Activated CD8-positive, alpha-beta T cell treated with anti-CD3 and anti-CD28 coated beads, Interleukin-2, amount 10 ng/mL, durations not matched to agents 7 days and 5 days (primary cell): ENCODE measurements around the gene APOBEC2. TPM values are rescaled to one million over a fixed set of nuclear protein-coding genes. Genes with fewer than 3 reads are reported as not detected.
"Not testable (repeated sequence)": the region's sequence is repeated elsewhere in the genome, so short reads cannot be mapped to it uniquely, and the experiment has no call there.

ENCODE experiments used
- ATAC-seq: fragments of 150-1000 bp; cut with Tn5 transposase; one replicate; pipeline ENCODE4 v1.10.0; 2021; ENCODE audit warnings: moderate library complexity
- CTCF ChIA-PET: fragments of 350-600 bp; sonication (Branson Sonifier 250); formaldehyde crosslinking; loops from one replicate; lab custom pipeline; 2021; ENCODE audit warnings: antibody characterized with exemption; lab: Charles Lee
- POLR2A ChIA-PET: fragments of 350-600 bp; sonication (Branson Sonifier 250); formaldehyde crosslinking; loops from one replicate; lab custom pipeline; 2021; ENCODE audit warnings: antibody characterized with exemption; lab: Charles Lee
- DNase-seq: peaks from one replicate; pipeline ENCODE4 v3.0.0-alpha.2; 2020
- H3K27ac Mint-ChIP-seq: one replicate; pipeline ENCODE4 v1.8.0; 2021; ENCODE audit warnings: mild to moderate bottlenecking, mixed read lengths
- H3K27me3 Mint-ChIP-seq: one replicate; pipeline ENCODE4 v1.8.0; 2021; ENCODE audit warnings: low read depth, mixed read lengths
- H3K36me3 Mint-ChIP-seq: one replicate; pipeline ENCODE4 v1.8.0; 2021; ENCODE audit warnings: low read depth, mixed read lengths
- H3K4me1 Mint-ChIP-seq: one replicate; pipeline ENCODE4 v1.8.0; 2021; ENCODE audit warnings: low read depth, mixed read lengths
- H3K4me3 Mint-ChIP-seq: one replicate; pipeline ENCODE4 v1.8.0; 2021; ENCODE audit warnings: mild to moderate bottlenecking, mixed read lengths
- H3K9me3 Mint-ChIP-seq: one replicate; pipeline ENCODE4 v1.8.0; 2022; ENCODE audit warnings: mixed read lengths; ENCODE audit not compliant: insufficient read depth
- total RNA-seq, 2 experiments: library from RNA; stranded (reverse); gene quantifications; one replicate each; pipeline ENCODE4 v1.2.3, GENCODE V29; 2021

APOBEC2 gene
- total RNA-seq = not detected

DNA sequence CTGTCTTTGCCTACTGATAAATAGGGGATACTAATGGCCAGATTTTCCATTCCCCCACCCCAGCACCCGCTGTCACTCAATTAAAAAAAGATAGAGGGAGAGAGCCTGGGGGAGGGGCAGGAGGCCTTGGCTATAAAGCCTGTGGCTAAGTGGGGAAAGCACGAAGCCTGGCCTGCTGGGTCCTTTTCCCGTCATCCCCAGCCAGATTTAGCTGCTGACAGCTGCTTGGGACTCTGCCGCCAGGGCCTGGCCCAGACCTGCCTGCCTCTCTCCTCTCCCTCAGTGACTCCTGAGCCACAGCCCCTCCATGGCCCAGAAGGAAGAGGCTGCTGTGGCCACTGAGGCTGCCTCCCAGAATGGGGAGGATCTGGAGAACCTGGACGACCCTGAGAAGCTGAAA, at the start of gene APOBEC2:
APOBEC2 (plus strand) TSS at position 162 of the 400 bp plus-strand sequence; CDS start at position 308, 146 bp downstream.
- no peak within 1 kb of the TSS for H3K4me3 Mint-ChIP-seq
- peaks cover 8% of the 10 kb centered on the region for H3K36me3 Mint-ChIP-seq
- peak within 1 kb of the TSS; percentile 89 for H3K27ac Mint-ChIP-seq
- ChIA-PET CTCF (interaction anchor here (0.9 to 5.7 kb wide), 6 partner anchors 8 to 129 kb away, joined by 4 to 35 read pairs (median 6); partner anchors contain the start of gene UNC5CL), POLR2A (interaction anchor here (0.7 to 1.3 kb wide), 4 partner anchors 11 to 25 kb away, joined by 3 to 5 read pairs (median 4); partner anchors contain the start of gene TSPO2)
- DNase-seq (no peak), ATAC-seq (no peak)
- peaks cover 21% of the 10 kb centered on the region for H3K4me1 Mint-ChIP-seq
- H3K27me3 Mint-ChIP-seq = no peaks in the 10 kb centered on the region
- no peaks in the 10 kb centered on the region for H3K9me3 Mint-ChIP-seq

DNA sequence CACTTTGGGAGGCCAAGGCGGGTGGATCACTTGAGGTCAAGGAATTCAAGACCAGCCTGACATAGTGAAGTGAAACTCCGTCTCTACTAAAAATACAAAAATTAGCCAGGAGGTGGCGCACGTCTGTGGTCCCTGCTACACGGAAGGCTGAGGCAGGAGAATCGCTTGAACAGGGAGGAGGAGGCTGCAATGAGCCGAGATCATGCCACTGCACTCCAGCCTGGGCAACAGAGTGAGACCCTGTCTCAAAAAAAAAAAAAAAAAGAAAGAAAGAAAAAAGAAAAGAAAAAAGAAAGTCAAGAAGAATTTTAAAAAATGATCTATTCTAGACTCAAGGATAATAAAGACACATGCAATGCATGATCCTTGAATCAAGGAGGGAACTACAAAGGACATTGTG, 46.8 kb upstream of the APOBEC2 start:
- CTCF ChIA-PET = interaction anchor here (1.0 kb wide), 1 partner anchor 22 kb away, joined by 3 read pairs; no protein-coding TSS in a partner anchor
- H3K9me3 Mint-ChIP-seq, H3K36me3 Mint-ChIP-seq, H3K27ac Mint-ChIP-seq, H3K4me3 Mint-ChIP-seq, H3K4me1 Mint-ChIP-seq, POLR2A ChIA-PET: not testable (repeated sequence)
- peaks cover 28% of the 10 kb centered on the region for H3K27me3 Mint-ChIP-seq
- ATAC-seq = peak; percentile 86
- DNase-seq = peak; percentile 75

DNA sequence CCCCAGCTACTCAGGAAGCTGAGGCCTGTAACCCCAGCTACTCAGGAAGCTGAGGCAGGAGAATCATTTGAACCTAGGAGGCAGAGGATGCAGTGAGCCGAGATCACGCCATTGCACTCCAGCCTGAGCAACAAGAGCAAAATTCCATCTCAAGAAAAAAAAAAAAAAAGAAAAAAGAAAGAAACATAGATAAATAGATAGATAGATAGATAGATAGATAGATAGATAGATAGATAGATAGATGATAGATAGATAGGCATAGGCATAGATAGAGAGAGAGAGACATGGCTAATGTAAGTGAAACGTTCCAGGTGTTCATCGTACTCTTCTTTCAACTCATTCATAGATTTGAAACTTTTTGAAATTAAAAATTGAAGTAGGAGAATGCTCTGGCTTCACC, 46.0 kb upstream of the APOBEC2 start:
- H3K4me1 Mint-ChIP-seq, POLR2A ChIA-PET, H3K36me3 Mint-ChIP-seq, H3K27ac Mint-ChIP-seq, H3K4me3 Mint-ChIP-seq, DNase-seq, H3K9me3 Mint-ChIP-seq, ATAC-seq: not testable (repeated sequence)
- peaks cover 23% of the 10 kb centered on the region for H3K27me3 Mint-ChIP-seq
- CTCF ChIA-PET = interaction anchor here (1.0 kb wide), 1 partner anchor 21 kb away, joined by 3 read pairs; no protein-coding TSS in a partner anchor

DNA sequence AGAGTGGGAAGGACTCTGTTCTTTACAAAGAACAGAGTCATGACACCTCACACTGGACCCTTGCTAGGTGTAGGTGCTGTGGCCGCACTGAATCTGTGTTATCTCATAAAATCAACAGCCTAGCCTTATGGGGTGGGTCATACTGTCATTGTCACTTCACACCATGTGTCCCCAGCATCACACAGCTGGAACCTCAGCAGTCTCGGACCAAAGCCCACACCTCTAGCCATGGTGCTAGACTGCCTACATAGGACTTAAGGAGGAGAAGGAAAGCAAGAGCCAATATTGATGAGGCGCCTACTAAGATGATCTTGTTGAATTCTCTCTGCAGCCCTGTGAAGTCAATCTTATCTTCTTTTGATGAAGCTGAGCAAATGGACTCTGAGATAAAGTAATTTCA, 45.0 kb upstream of the APOBEC2 start:
- peaks cover 20% of the 10 kb centered on the region for H3K27me3 Mint-ChIP-seq
- POLR2A ChIA-PET = no interaction called here
- no peak overlapping the region for H3K4me3 Mint-ChIP-seq
- no peak for ATAC-seq
- no peak overlapping the region for H3K27ac Mint-ChIP-seq
- no peaks in the 10 kb centered on the region for H3K36me3 Mint-ChIP-seq
- CTCF ChIA-PET = interaction anchor here (1.1 to 3.5 kb wide), 2 partner anchors 20 to 31 kb away, joined by 3 to 18 read pairs; partner anchors contain the start of gene UNC5CL
- peaks cover 2% of the 10 kb centered on the region for H3K4me1 Mint-ChIP-seq
- DNase-seq = no peak
- H3K9me3 Mint-ChIP-seq = no peaks in the 10 kb centered on the region

DNA sequence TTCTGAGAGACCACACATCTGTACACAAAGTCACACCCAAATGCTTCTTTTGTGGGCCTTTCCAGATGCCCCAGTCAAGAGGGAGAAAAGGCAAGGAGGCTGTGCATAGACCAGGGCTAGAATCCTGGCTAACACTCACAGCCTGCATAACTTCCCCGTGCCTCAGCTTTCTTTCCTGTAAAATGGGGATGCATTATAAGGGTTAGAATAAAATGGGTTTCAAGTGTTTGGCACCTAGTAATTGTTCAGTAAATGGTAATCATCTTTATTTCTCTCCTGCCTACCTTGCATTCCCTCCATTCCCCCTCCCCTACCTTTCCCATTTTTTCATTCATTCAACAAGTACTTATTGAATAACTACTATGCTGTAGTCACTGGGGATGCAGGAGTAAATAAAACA, 43.3 kb upstream of the APOBEC2 start:
- Mint-ChIP-seq H3K4me1 (peaks cover 2% of the 10 kb centered on the region), H3K4me3 (no peak overlapping the region), H3K27ac (no peak overlapping the region), H3K9me3 (no peaks in the 10 kb centered on the region), H3K27me3 (peaks cover 11% of the 10 kb centered on the region), H3K36me3 (no peaks in the 10 kb centered on the region)
- DNase-seq (no peak), ATAC-seq (no peak)
- POLR2A ChIA-PET = no interaction called here
- CTCF ChIA-PET = interaction anchor here (1.6 to 3.5 kb wide), 2 partner anchors 18 to 56 kb away, joined by 4 to 18 read pairs; no protein-coding TSS in a partner anchor

DNA sequence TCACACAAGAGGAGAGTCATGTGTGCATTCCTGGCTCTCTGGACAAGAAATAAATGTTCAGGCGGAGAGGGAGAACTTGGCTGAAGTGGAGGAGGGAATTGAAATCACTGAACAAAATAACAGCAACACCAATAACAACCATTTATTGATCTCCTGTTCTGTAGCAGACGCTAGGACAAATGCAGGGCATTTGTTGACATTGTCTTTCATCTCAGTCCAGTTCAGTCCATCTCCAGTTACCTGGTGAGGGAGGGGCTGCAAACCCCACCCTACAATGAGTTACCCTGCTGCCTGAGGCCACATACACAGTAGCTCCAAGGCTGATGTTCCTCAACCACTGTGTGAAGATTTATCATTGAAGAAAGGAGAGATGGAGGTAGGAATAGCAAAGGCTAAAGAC, 41.3 kb upstream of the APOBEC2 start:
- DNase-seq (no peak), ATAC-seq (no peak)
- no peak overlapping the region for H3K27ac Mint-ChIP-seq
- no peaks in the 10 kb centered on the region for H3K36me3 Mint-ChIP-seq
- CTCF ChIA-PET = interaction anchor here (1.2 kb wide), 1 partner anchor 16 kb away, joined by 3 read pairs; no protein-coding TSS in a partner anchor
- POLR2A ChIA-PET = no interaction called here
- H3K9me3 Mint-ChIP-seq = no peaks in the 10 kb centered on the region
- H3K4me3 Mint-ChIP-seq = no peak overlapping the region
- peaks cover 7% of the 10 kb centered on the region for H3K27me3 Mint-ChIP-seq
- no peaks in the 10 kb centered on the region for H3K4me1 Mint-ChIP-seq

DNA sequence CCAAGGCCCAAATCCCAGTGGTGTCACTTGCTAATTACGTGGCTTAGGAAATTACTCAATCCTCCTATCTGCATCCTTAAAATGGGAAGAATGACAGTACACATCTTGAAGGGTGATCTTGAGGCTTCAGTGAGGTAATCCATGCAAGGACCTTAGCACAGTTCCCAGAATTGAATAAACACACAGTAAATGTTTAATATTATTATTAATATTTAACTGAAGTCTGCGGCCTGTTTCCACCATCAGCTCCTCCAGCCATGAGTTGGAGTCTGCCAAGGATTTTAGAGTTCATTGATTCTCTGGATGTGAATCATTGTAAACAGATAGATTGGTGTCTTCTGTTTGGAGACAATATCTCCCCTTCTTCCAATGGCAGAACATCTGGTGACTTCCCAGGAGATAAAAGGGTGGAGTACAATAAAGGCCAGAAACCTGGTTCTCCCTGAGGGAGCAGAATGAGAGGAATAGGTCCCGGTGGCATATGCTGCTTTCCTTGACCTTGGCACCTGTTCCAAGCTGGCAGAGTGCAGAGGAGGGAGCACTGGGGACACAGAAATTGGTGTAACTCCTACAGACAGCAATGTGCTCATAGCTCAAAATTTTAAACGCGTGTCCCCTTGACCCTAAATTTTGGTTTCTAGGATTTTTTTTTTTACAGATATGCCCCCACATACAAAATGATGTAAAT, 39.4 kb upstream of the APOBEC2 start:
- ChIA-PET POLR2A (no interaction called here), CTCF (interaction anchor here (1.0 to 1.7 kb wide), 2 partner anchors 13 to 14 kb away, joined by 3 read pairs; no protein-coding TSS in a partner anchor)
- no peak overlapping the region for H3K27ac Mint-ChIP-seq
- H3K4me1 Mint-ChIP-seq = no peaks in the 10 kb centered on the region
- DNase-seq (no peak), ATAC-seq (no peak)
- no peaks in the 10 kb centered on the region for H3K36me3 Mint-ChIP-seq
- peaks cover 7% of the 10 kb centered on the region for H3K27me3 Mint-ChIP-seq
- H3K4me3 Mint-ChIP-seq = no peak overlapping the region
- no peaks in the 10 kb centered on the region for H3K9me3 Mint-ChIP-seq

DNA sequence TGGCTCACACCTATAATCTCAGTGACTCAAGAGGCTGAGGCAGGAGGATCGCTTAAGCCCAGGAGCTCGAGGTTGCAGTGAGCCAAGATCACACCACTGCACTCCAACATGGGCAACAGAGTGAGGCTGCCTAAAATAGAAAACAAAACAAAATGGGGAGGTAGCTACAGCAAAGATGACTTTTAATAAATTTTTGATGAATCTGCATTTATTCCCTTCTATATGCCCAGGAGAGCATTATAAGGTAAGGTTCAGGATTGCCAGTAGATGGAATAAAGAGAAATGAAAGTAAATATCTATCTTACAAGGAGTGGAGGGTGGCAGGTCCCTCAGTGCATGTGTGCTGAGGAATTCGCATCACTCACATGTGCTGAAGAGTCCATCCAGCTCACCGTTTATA, 38.2 kb upstream of the APOBEC2 start:
- Mint-ChIP-seq H3K27ac (no peak overlapping the region), H3K4me1 (no peaks in the 10 kb centered on the region), H3K4me3 (no peak overlapping the region), H3K9me3 (no peaks in the 10 kb centered on the region), H3K36me3 (no peaks in the 10 kb centered on the region), H3K27me3 (peaks cover 6% of the 10 kb centered on the region)
- no peak for DNase-seq
- ATAC-seq = no peak
- CTCF ChIA-PET = interaction anchor here (1.0 kb wide), 1 partner anchor 16 kb away, joined by 3 read pairs; no protein-coding TSS in a partner anchor
- POLR2A ChIA-PET = no interaction called here

DNA sequence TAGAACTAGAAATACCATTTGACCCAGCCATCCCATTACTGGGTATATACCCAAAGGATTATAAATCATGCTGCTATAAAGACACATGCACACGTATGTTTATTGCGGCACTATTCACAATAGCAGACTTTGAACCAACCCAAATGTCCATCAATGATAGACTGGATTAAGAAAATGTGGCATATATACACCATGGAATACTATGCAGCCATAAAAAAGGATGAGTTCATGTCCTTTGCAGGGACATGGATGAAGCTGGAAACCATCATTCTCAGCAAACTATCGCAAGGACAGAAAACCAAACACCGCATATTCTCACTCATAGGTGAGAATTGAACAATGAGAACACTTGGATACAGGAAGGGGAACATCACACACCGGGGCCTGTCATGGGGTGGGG, 37.1 kb upstream of the APOBEC2 start:
- CTCF ChIA-PET = not testable (repeated sequence)

DNA sequence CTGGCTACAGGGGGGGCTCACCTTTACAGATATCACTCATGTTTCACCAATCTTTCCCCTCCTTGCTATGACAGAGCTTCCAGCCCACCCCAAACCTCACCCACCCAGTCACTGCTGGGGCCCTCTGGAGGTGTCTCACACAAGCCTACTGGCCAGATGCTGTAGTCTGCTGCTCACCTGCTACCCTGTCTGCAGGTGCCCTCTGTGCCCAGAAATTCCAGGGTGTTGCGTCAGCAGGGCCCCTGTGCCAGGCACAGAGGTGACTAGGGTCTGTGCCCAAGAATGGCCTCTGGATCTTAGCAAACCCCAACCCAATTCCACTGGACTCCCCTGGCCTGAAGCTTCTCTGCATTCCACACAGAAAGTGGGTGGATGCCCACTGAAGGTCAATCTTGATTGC, 35.3 kb upstream of the APOBEC2 start:
- H3K27ac Mint-ChIP-seq = no peak overlapping the region
- no peak for DNase-seq

More for the DNA sequence above, 37.1 kb upstream of the APOBEC2 start:
- H3K4me1 Mint-ChIP-seq, POLR2A ChIA-PET, H3K9me3 Mint-ChIP-seq, DNase-seq, H3K27ac Mint-ChIP-seq, H3K4me3 Mint-ChIP-seq, ATAC-seq, H3K27me3 Mint-ChIP-seq, H3K36me3 Mint-ChIP-seq: not testable (repeated sequence)

DNA sequence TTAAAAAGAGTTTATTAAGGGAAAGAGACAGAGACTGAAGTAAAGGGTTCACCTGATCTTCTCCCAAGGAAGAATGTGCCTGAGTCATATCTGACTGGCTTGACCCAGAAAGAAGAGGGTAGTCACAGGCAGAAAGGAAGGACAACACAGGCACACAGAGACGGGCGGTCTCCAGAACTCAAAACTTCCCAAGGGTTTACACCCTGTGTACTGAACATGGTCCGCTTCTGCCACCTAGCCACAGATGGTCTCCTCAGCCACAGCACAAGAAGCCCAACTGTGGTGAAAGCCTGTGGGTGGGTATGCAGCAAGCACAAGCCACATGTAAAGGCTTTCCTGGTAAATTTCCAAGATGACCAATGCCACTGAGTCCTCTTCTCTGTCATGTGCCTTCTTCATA, 31.2 kb upstream of the APOBEC2 start:
- Mint-ChIP-seq H3K27me3 (no peaks in the 10 kb centered on the region), H3K36me3 (no peaks in the 10 kb centered on the region), H3K9me3 (no peaks in the 10 kb centered on the region), H3K4me3 (no peak overlapping the region), H3K4me1 (no peaks in the 10 kb centered on the region), H3K27ac (no peak overlapping the region)
- POLR2A ChIA-PET = no interaction called here
- no peak for DNase-seq
- CTCF ChIA-PET = interaction anchor here (10.3 kb wide), 1 partner anchor 16 kb away, joined by 130 read pairs; the partner anchor contains the start of gene UNC5CL
- no peak for ATAC-seq

More for the DNA sequence above, 35.3 kb upstream of the APOBEC2 start:
- ATAC-seq = no peak
- ChIA-PET POLR2A (interaction anchor here (2.4 kb wide), 1 partner anchor 11 kb away, joined by 9 read pairs; no protein-coding TSS in a partner anchor), CTCF (interaction anchor here (0.8 to 3.8 kb wide), 3 partner anchors 10 to 105 kb away, joined by 3 to 31 read pairs (median 3); partner anchors contain the start of gene UNC5CL)
- Mint-ChIP-seq H3K4me3 (no peak overlapping the region), H3K9me3 (no peaks in the 10 kb centered on the region), H3K4me1 (no peaks in the 10 kb centered on the region), H3K27me3 (no peaks in the 10 kb centered on the region), H3K36me3 (no peaks in the 10 kb centered on the region)

DNA sequence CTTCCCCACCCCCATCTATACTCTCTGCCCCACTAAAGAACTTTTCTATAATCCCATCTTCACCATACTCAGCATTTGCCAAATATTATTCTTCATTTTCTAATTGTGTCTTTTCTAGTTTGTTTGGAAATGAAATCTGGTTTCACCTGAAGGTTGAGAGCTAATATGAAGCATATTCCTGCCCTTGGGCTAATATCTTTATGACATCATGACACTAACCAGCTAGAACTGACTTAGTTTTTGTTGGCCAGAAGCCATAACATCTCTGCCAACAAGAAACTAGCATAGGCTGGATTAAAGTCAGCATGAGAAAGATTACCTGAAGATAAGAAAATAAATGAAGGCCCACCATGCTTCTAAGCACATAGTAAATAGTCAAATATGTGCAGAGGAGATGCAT, 30.7 kb upstream of the APOBEC2 start:
- H3K36me3 Mint-ChIP-seq = no peaks in the 10 kb centered on the region
- no peak overlapping the region for H3K27ac Mint-ChIP-seq
- H3K9me3 Mint-ChIP-seq = no peaks in the 10 kb centered on the region
- DNase-seq = no peak
- no peak for ATAC-seq
- CTCF ChIA-PET = interaction anchor here (1.4 to 10.3 kb wide), 2 partner anchors 16 to 18 kb away, joined by 5 to 130 read pairs; partner anchors contain the start of gene UNC5CL
- no peaks in the 10 kb centered on the region for H3K27me3 Mint-ChIP-seq
- H3K4me3 Mint-ChIP-seq = no peak overlapping the region
- POLR2A ChIA-PET = no interaction called here
- peaks cover 4% of the 10 kb centered on the region for H3K4me1 Mint-ChIP-seq
